Activated CD8-positive, alpha-beta memory T cell treated with anti-CD3 and anti-CD28 coated beads for 36 hours (primary cell): ENCODE measurements around the gene PPIB. TPM values are rescaled to one million over a fixed set of nuclear protein-coding genes. Genes with fewer than 3 reads are reported as not detected.

ENCODE experiments used
- CTCF ChIA-PET: fragments of 350-600 bp; sonication (Branson Sonifier 250); formaldehyde crosslinking; loops from one replicate; lab custom pipeline; 2021; ENCODE audit warnings: antibody characterized with exemption; lab: Charles Lee
- POLR2A ChIA-PET: fragments of 350-600 bp; sonication (Branson Sonifier 250); formaldehyde crosslinking; loops from one replicate; lab custom pipeline; 2021; ENCODE audit warnings: antibody characterized with exemption; lab: Charles Lee
- total RNA-seq, 2 experiments: library from RNA; stranded (reverse); gene quantifications; one replicate each; pipeline ENCODE4 v1.2.3, GENCODE V29; 2021

The PPIB gene
- total RNA-seq: 100 to 1,000 TPM; 393 to 402 TPM

- ChIA-PET CTCF (interaction anchor here (0.6 to 2.8 kb wide), 5 partner anchors 10 to 260 kb away, joined by 3 to 23 read pairs (median 5); partner anchors contain the start of genes PCLAF and SNX22), POLR2A (interaction anchor here (0.6 to 1.2 kb wide), 4 partner anchors 9 to 1354 kb away, joined by 3 to 5 read pairs (median 4); no protein-coding TSS in a partner anchor)
Measured at GRCh38 chr15:64162869-64163658, at the start of gene PPIB. Gene PPIB, minus strand, starts transcription at chr15:64163022. Its CDS starts 36 bp downstream, at chr15:64162986.

- POLR2A ChIA-PET: no interaction called here
- CTCF ChIA-PET: no interaction called here
Measured at GRCh38 chr15:64211696-64212095, 48.9 kb upstream of the PPIB start.

GRCh38 chr15:64210371-64210770 lies 47.5 kb upstream of the PPIB start:
- ChIA-PET POLR2A (no interaction called here), CTCF (interaction anchor here (0.5 kb wide), 1 partner anchor 36 kb away, joined by 6 read pairs; no protein-coding TSS in a partner anchor)

GRCh38 chr15:64209680-64210334 lies 47.0 kb upstream of the PPIB start:
- CTCF ChIA-PET: interaction anchor here (0.5 kb wide), 1 partner anchor 36 kb away, joined by 6 read pairs; no protein-coding TSS in a partner anchor
- POLR2A ChIA-PET: no interaction called here

- CTCF ChIA-PET: interaction anchor here (0.5 kb wide), 1 partner anchor 13 kb away, joined by 4 read pairs; no protein-coding TSS in a partner anchor
- POLR2A ChIA-PET: no interaction called here
Measured at GRCh38 chr15:64205202-64205601, 42.4 kb upstream of the PPIB start.

GRCh38 chr15:64197425-64197824 lies 34.6 kb upstream of the PPIB start:
- CTCF ChIA-PET: no interaction called here
- POLR2A ChIA-PET: no interaction called here

GRCh38 chr15:64193971-64194370 lies 31.1 kb upstream of the PPIB start:
- ChIA-PET POLR2A (no interaction called here), CTCF (interaction anchor here (0.5 kb wide), 1 partner anchor 534 kb away, joined by 3 read pairs; no protein-coding TSS in a partner anchor)

- POLR2A ChIA-PET: no interaction called here
- CTCF ChIA-PET: interaction anchor here (0.7 kb wide), 1 partner anchor 15 kb away, joined by 3 read pairs; no protein-coding TSS in a partner anchor
Measured at GRCh38 chr15:64191971-64192830, 29.4 kb upstream of the PPIB start.

- ChIA-PET CTCF (interaction anchor here (1.0 to 1.8 kb wide), 2 partner anchors 24 to 33 kb away, joined by 3 to 5 read pairs; partner anchors contain the start of gene PPIB), POLR2A (no interaction called here)
Measured at GRCh38 chr15:64187396-64188191, 24.8 kb upstream of the PPIB start.

GRCh38 chr15:64185146-64185911 lies 22.5 kb upstream of the PPIB start:
- ChIA-PET CTCF (interaction anchor here (1.1 to 1.3 kb wide), 2 partner anchors 8 to 9 kb away, joined by 3 read pairs; no protein-coding TSS in a partner anchor), POLR2A (no interaction called here)

- ChIA-PET CTCF (interaction anchor here (0.6 kb wide), 1 partner anchor 950 kb away, joined by 4 read pairs; no protein-coding TSS in a partner anchor), POLR2A (no interaction called here)
Measured at GRCh38 chr15:64182859-64183370, 20.1 kb upstream of the PPIB start.

GRCh38 chr15:64180235-64180824 lies 17.5 kb upstream of the PPIB start:
- CTCF ChIA-PET: interaction anchor here (0.5 to 0.6 kb wide), 2 partner anchors 178 to 460 kb away, joined by 3 read pairs; no protein-coding TSS in a partner anchor
- POLR2A ChIA-PET: interaction anchor here (0.5 kb wide), 1 partner anchor 455 kb away, joined by 4 read pairs; no protein-coding TSS in a partner anchor

GRCh38 chr15:64166102-64166890 lies 3.5 kb upstream of the PPIB start:
- POLR2A ChIA-PET: no interaction called here
- CTCF ChIA-PET: interaction anchor here (0.6 to 2.0 kb wide), 2 partner anchors 13 kb away, joined by 3 to 6 read pairs; no protein-coding TSS in a partner anchor

GRCh38 chr15:64164436-64164835 lies 1.6 kb upstream of the PPIB start:
- ChIA-PET POLR2A (interaction anchor here (1.0 kb wide), 1 partner anchor 216 kb away, joined by 3 read pairs; no protein-coding TSS in a partner anchor), CTCF (interaction anchor here (2.0 kb wide), 1 partner anchor 11 kb away, joined by 6 read pairs; no protein-coding TSS in a partner anchor)

- ChIA-PET CTCF (interaction anchor here (1.4 to 2.8 kb wide), 3 partner anchors 11 to 25 kb away, joined by 5 to 23 read pairs (median 6); partner anchors contain the start of gene SNX22), POLR2A (interaction anchor here (0.6 to 1.2 kb wide), 5 partner anchors 10 to 216 kb away, joined by 3 to 5 read pairs (median 3); no protein-coding TSS in a partner anchor)
Measured at GRCh38 chr15:64163659-64164362, 989 bp upstream of the PPIB start.
